HFFc6 (cell line): ENCODE results near the gene SEMA6C. TPM values are rescaled to one million over a fixed set of nuclear protein-coding genes. Genes with fewer than 3 reads are reported as not detected.

Source experiments
- DNase-seq: peaks from one replicate; pipeline ENCODE4 v3.0.0-alpha.2; 2018
- H3K27ac Mint-ChIP-seq: 2 replicates; pipeline ENCODE4 v1.8.0; 2020; ENCODE audit warnings: mild to moderate bottlenecking, mixed read lengths
- H3K27me3 Mint-ChIP-seq: 2 replicates; pipeline ENCODE4 v1.8.0; 2021; ENCODE audit warnings: mild to moderate bottlenecking, moderate library complexity, mixed read lengths; ENCODE audit not compliant: insufficient read depth
- H3K36me3 Mint-ChIP-seq: 2 replicates; pipeline ENCODE4 v1.8.0; 2021; ENCODE audit warnings: low read depth, mixed read lengths
- H3K4me1 Mint-ChIP-seq: 2 replicates; pipeline ENCODE4 v1.8.0; 2020; ENCODE audit warnings: low read depth, mixed read lengths
- H3K4me3 Mint-ChIP-seq: 2 replicates; pipeline ENCODE4 v1.8.0; 2020; ENCODE audit warnings: mild to moderate bottlenecking, moderate library complexity, mixed read lengths
- H3K9me3 Mint-ChIP-seq: 2 replicates; pipeline ENCODE4 v1.8.0; 2020; ENCODE audit warnings: mild to moderate bottlenecking, mixed read lengths
- CTCF ChIP-seq: fragments of 200-600 bp; sonication (generic); IDR thresholded peaks from 2 replicates; pipeline ENCODE4 v1.5.0; 2021; ENCODE audit warnings: antibody characterized with exemption, mild to moderate bottlenecking
- total RNA-seq, 6 experiments: library from RNA; stranded (reverse); fragmentation: NEBNext Ultra II Directional; extraction: Animal tissue kit (Norgen Biotek cat#: 25700); gene quantifications; 2 replicates in 1 of 6; 3 replicates in 5 of 6; pipeline ENCODE4 v1.2.3, GENCODE V29; 2021

SEMA6C gene
- total RNA-seq, 6 experiments from 2014 or later, result 0.94 to 1.5 (median 1.4) TPM

- H3K9me3 Mint-ChIP-seq, result no peaks in the 10 kb centered on the region
- peaks cover 20% of the 10 kb centered on the region for H3K4me1 Mint-ChIP-seq
- peak overlapping the region; percentile 87 for H3K4me3 Mint-ChIP-seq
- H3K36me3 Mint-ChIP-seq, result no peaks in the 10 kb centered on the region
- no peak overlapping the region for H3K27ac Mint-ChIP-seq
- no peak for DNase-seq
- H3K27me3 Mint-ChIP-seq, result peaks cover 12% of the 10 kb centered on the region
- TF ChIP-seq CTCF, result no peak
Measured at GRCh38 chr1:151145304-151146071, 943 bp downstream of the SEMA6C start.

GRCh38 chr1:151144474-151145303 is 1.7 kb downstream of the SEMA6C start:
- Mint-ChIP-seq H3K4me1 (peaks cover 20% of the 10 kb centered on the region), H3K27me3 (peaks cover 15% of the 10 kb centered on the region), H3K4me3 (no peak overlapping the region), H3K9me3 (no peaks in the 10 kb centered on the region), H3K36me3 (no peaks in the 10 kb centered on the region), H3K27ac (no peak overlapping the region)
- DNase-seq, result no peak
- no peak for TF ChIP-seq CTCF

GRCh38 chr1:151143986-151144385 is 2.4 kb downstream of the SEMA6C start:
- H3K4me3 Mint-ChIP-seq, result no peak overlapping the region
- H3K36me3 Mint-ChIP-seq, result no peaks in the 10 kb centered on the region
- DNase-seq, result no peak
- peaks cover 17% of the 10 kb centered on the region for H3K27me3 Mint-ChIP-seq
- no peaks in the 10 kb centered on the region for H3K9me3 Mint-ChIP-seq
- no peak for TF ChIP-seq CTCF
- peaks cover 20% of the 10 kb centered on the region for H3K4me1 Mint-ChIP-seq
- no peak overlapping the region for H3K27ac Mint-ChIP-seq

- DNase-seq, result no peak
- H3K27ac Mint-ChIP-seq, result no peak overlapping the region
- H3K4me1 Mint-ChIP-seq, result peaks cover 20% of the 10 kb centered on the region
Measured at GRCh38 chr1:151143057-151143435, 3.4 kb downstream of the SEMA6C start.

More at GRCh38 chr1:151143057-151143435, 3.4 kb downstream of the SEMA6C start:
- Mint-ChIP-seq H3K27me3 (peaks cover 17% of the 10 kb centered on the region), H3K36me3 (no peaks in the 10 kb centered on the region), H3K4me3 (no peak overlapping the region), H3K9me3 (no peaks in the 10 kb centered on the region)
- no peak for TF ChIP-seq CTCF
